HG03378 (cell line): ENCODE measurements around the gene AP4B1.
A peak's percentile ranks its signal among the peaks of the same experiment; 100 is the strongest.

Experiments
- ATAC-seq: cut with Tn5 transposase; IDR thresholded peaks from one replicate; pipeline ENCODE4 v1.9.1; 2021; ENCODE audit warnings: mild to moderate bottlenecking, moderate library complexity; ENCODE audit not compliant: unreplicated experiment

AP4B1 gene

GRCh38 chr1:113930499-113931161 is 26.0 kb upstream of the AP4B1 start:
- ATAC-seq: peak; percentile 26

DNA sequence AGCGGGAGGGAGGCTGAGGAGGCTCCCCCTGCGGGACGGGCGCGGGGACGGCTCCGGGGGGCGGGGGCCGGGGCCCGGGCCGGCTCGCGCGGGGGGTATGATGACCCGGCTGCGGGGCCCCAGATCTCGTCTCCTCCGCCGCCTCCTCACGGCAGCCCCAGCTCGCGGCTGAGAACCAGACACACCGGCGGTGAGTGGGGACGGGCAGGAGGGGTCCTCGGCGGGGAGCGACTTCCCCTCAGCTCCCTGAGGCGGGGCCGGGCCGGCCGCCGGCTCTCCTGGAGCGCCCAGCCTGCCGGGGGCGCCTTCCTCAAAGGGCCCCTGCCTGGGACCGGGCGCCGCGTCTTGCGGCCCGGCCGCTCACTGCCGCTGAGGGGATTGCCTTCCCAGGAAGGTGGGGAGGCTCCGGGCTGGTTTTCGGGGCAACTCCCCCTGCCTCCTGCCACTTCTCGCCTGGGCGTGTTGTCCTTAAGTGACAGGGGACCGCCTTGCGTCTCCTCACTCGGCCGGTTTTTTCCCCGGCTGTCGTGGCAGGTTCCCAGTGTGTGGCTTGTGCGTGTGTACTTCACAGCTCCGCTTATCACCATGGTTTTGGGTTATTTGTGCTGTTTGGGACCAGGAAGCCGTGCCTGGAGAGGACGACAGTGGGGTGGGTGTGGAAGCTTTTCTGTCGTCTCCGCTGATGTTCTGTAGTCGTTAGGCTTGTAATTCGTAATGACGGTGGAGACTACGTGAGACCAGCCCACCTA is 25.3 kb upstream of the AP4B1 start:
- ATAC-seq: peak; percentile 27

DNA sequence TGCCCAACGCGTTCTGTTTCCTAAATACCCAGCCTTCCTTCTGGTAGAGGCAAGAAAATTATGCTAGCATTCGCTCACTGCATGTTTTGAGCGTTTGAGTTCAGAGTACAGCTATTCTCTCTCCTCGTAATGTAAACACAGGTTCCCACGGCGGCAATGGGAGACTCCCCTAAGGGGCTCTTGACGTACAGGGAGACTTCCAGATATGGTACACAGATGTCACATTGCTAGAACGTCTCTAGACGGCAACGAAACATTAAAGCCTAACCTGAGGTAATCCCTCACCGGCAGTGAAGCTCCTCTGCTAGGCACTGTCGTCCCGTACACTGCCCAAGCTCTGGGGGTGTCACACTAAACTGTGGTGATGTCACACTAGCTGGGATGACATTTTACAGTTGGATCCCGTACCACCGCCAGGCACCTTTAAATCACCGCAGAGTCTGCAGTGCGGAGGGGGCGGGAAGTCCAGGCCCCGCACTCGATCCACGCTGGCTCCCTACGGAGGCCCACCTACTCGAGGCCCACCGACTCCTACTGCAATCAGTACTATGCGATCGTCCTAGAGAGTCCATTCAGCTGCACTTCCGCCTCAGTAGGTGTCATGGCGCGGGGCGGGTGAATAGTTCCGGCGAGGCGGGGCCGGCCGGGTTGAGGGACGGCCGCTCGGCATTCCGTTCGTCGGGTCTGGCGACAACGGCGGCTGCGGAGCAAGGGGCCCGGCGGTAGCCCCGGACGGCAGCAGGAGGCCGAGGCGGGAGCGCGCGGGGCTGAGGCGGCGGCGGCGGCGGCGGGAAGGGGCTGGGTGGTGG is 24.5 kb upstream of the AP4B1 start, which contains the start of gene HIPK1:
TSS of gene HIPK1 (plus strand) at position 384 of the 809 bp plus-strand sequence.
- ATAC-seq: peak; percentile 63

DNA sequence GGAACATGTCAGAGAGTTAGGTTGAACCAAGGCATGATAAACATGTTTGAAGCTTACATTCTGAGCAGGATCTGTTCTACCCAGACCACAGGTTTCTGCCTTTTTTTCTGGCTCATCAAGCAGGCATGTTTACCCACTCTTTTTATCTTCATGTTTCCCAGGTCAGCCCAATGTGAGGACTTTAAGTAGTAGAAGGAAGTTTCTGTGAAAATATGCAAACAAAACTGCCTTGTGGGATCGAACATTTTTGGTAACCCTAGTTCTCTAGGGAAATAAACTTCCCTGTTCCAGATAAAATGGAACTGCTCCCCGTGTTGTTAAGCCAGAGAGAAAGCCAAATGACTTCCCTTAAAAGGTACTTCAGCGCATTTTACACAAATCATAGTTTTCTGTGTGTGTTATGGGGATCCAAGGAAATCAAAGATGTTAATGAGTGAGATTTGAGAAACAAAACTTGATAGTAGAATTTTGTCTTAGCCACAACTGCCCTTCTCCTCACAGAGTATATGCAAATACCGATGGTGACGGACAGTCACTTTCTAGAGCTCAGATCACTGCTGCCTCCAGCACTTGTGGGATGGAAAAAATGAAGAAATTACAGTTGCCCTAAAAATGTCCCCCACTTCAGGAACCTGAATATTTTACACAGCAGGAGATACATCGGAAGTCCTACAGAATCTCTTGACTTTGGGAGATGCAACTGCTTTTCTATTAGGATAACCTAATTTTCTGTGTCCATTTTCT is 23.8 kb upstream of the AP4B1 start:
- no peak for ATAC-seq

- ATAC-seq: no peak
Measured at GRCh38 chr1:113924473-113924872, 19.9 kb upstream of the AP4B1 start.

DNA sequence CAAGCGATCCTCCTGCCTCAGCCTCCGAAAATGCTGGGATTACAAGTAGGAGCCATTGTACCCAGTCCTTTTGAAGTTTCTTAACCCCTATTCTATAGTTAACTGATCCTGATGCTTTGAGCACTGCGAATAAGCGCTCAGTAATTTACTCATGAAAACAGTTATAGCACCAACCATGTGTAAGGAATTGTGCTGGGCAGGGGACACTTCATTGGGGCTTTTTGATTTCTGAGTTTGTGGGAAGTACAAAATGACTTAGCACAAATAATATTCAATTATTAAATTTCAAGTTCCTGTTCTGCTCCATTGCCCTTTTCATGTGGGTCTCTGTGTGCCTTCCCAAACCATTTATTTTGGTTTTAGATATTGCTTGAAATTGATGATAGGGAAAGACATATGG is 18.4 kb upstream of the AP4B1 start:
- no peak for ATAC-seq

DNA sequence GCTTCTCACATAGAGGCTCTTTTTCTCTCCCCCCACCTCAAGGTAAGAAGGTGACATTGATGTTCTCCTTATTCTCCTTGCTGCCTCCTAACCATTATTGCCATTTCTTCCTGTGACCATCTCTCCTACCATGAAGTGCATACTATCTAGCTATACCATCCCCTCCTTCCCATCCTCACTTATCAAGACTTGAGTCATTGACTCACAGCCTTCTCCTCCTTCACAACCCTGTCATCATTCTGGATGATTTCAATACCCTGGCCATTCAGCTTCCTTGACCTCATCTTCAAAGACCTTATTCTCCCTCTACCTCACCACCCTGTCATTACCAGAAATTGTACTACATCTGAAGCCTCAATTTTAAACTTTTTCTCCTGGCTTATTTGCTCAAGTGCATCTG is 13.6 kb upstream of the AP4B1 start:
- no peak for ATAC-seq

DNA sequence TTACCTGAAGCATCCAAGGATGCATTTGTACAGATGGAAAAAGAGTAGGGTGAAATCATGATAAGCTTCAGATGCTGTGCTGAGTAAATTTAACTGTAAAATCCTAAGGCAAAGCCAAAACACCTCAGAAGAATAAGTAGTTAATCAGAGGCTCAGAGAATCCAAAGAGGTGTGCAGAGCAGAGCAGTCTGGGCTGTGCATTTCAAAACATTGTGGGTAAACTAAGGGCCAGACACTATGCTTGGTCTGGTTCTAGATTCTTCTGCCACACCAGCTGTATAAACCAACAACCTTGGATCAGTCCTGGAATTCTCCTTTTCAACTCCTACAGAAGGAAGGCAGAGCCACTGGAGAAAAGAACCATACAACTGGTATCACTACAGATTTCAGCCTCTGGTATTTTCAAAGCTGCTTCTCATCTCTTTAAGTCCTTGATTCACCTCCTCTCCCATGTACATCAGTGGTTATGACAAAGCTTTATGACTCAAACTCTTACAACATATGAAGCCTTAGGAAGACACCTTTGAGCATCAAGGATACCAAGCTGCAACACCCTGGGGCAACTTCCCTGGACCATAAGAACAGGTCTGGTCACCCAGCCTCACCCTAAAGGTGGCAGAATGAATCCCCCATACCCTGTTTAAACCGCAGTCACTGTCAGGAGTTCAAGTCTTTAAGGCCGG is 12.9 kb upstream of the AP4B1 start:
- ATAC-seq: no peak

GRCh38 chr1:113916974-113917373 is 12.4 kb upstream of the AP4B1 start:
- no peak for ATAC-seq

- no peak for ATAC-seq
Measured at GRCh38 chr1:113913887-113914664, 9.5 kb upstream of the AP4B1 start.

- ATAC-seq: no peak
Measured at GRCh38 chr1:113913312-113913668, 8.7 kb upstream of the AP4B1 start.

GRCh38 chr1:113912594-113913311 is 8.2 kb upstream of the AP4B1 start:
- ATAC-seq: no peak

DNA sequence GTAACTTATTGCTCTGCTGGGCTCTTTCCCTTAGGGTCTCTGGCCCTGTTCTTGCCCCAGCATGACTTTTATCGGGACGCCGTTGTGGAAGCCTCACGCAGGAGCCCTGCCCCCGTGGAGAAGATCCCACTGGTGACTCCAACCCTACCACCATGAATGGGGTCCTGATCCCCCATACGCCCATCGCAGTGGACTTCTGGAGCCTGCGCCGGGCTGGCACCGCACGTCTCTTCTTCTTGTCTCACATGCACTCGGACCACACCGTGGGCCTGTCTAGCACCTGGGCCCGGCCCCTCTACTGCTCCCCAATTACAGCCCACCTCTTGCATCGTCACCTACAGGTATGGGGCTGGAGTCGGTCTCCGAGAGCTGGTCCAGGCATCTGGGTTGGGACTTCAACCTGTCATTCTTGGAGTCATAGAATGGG is 849 bp upstream of the AP4B1 start:
- ATAC-seq: peak; percentile 1

- peak; percentile 37 for ATAC-seq
Measured at GRCh38 chr1:113904293-113904673, 316 bp downstream of the AP4B1 start.

DNA sequence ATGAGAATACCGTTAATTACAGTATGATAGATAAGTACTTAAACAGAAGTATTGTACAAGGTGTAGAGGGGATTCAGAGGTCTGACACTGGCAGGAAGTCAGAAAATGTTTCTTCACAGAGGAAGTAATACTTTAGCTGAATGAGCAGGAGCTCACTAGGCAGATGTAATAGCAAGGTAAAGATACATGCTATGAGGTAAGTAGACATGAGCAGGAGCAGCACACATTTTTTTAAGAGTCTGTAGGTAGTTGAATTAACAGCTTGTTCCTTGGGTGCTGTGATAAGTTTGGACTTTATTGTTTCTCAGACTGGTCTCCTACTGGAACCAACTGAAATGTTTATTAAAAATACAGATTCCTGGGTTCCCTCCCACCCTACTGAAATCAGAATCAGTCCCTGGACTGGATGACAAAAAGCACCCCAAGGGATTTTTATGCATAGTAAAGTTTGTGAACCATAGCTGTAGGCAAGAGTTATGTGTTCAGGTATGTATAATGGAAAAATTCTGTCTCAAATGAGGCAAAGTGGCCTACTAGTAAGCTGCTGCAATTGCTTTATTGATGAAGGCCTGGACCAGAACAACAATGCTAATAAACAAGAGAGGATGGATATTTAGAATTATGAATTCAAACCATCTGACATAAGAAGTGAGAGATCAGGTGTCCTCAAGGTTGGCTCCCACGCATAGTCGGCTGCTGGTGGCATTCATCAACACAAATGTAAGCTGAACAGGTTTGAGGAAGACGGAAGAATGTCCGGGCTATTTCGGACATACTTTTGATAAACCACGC is 902 bp downstream of the AP4B1 start:
- ATAC-seq: no peak

GRCh38 chr1:113901191-113901590 is 3.4 kb downstream of the AP4B1 start:
- no peak for ATAC-seq

DNA sequence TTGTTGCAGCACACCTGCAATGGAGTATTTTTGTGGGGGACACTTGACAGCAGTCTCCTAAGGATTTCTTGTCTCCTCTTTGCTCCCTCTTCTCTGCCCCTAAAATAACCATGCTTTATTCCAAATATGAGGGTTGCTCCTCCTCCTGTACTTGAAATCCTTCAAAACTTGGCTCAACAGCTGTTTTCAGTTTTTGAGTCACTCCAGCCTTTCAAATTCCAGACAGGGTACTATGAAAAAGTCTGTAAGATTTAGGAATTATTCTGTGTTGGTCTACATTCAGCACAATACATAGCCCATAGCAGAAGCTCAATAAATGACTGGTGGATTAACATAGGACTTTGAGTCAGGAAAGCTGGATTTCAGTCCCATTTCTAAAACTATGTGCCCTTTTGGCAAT is 5.5 kb downstream of the AP4B1 start:
- ATAC-seq: no peak

DNA sequence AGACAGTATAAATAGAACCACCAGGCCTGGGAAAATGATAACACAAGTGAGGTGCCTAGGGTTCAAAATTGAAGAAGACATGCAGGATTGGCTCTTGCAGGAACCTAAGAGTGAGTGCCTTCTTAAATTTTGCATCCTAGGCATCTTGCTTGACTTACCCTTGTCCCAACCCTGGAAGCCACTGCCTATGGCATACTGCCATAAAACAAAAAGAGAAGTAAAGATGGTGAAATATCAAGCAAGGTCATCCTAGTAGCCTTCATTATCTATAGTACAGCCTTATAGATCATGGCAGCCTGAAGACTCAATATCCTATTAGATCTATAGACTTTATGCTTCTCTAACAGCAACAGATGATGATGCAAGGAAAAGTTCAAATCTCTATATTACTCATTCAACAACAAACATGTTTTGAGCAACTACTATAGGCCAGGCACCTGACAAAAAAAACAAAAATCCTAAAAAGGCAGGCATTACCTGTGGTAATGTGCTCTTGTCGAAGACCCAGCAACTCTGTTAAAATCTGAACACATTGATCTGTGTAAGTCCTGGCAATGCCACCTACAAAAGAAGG is 6.3 kb downstream of the AP4B1 start:
- no peak for ATAC-seq
